HG03558 (cell line): ENCODE measurements around the gene CDC25B.

Source experiments
- ATAC-seq: cut with Tn5 transposase; IDR thresholded peaks from one replicate; pipeline ENCODE4 v1.9.1; 2021; ENCODE audit warnings: moderate number of reproducible peaks; ENCODE audit not compliant: unreplicated experiment; ENCODE audit errors: extremely low read depth

Gene CDC25B

GRCh38 chr20:3801846-3802245 is 5.7 kb downstream of the CDC25B start:
- ATAC-seq, result no peak

GRCh38 chr20:3802524-3803239 is 6.6 kb downstream of the CDC25B start:
- ATAC-seq, result no peak

GRCh38 chr20:3803289-3803688 is 7.2 kb downstream of the CDC25B start:
- ATAC-seq, result no peak

GRCh38 chr20:3803854-3804253 is 7.7 kb downstream of the CDC25B start:
- no peak for ATAC-seq

GRCh38 chr20:3804254-3804751 is 8.2 kb downstream of the CDC25B start:
- no peak for ATAC-seq

DNA sequence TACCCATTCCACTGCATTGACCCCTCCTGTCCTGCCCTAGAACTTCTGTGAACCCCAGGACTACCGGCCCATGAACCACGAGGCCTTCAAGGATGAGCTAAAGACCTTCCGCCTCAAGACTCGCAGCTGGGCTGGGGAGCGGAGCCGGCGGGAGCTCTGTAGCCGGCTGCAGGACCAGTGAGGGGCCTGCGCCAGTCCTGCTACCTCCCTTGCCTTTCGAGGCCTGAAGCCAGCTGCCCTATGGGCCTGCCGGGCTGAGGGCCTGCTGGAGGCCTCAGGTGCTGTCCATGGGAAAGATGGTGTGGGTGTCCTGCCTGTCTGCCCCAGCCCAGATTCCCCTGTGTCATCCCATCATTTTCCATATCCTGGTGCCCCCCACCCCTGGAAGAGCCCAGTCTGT is 8.7 kb downstream of the CDC25B start:
- no peak for ATAC-seq

GRCh38 chr20:3808544-3808943 is 12.4 kb downstream of the CDC25B start:
- no peak for ATAC-seq

DNA sequence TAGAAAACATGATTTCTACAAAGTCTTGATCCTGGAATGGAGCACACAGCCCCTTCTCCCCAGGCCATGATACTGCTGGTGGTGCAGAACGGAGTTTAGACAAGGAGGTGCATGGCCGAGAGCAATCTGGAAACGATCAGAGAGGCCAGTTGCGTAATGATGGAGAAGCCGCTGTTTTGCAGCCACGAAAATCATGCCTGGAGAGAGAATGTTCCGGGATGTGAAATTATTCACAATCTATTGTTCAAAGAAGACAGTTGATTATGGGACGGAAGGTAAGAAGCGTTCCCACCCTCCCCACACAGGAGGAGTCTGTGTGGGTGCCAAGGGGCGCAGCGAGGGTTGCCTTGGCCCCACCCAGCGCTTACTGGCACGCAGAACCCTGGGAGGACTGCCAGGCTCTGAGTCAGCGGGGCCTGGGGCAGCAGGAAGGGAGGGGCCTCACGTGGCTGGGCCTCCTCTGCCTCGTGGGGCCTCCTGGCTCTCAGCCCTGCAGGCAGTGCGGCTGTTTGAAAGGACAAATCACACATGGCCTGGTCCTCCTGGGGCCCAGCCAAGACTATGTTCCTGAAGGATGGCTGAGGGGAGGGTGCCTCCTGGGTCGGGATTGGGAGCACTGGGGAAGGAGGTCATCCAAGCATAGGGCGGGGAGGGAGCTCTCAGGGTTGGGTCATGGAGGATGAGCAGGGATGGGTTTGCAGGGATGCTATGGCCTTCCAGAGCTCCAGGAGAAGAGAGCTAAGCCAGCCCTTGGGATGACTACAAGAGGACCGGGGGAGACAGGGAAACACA is 15.6 kb downstream of the CDC25B start:
- no peak for ATAC-seq

DNA sequence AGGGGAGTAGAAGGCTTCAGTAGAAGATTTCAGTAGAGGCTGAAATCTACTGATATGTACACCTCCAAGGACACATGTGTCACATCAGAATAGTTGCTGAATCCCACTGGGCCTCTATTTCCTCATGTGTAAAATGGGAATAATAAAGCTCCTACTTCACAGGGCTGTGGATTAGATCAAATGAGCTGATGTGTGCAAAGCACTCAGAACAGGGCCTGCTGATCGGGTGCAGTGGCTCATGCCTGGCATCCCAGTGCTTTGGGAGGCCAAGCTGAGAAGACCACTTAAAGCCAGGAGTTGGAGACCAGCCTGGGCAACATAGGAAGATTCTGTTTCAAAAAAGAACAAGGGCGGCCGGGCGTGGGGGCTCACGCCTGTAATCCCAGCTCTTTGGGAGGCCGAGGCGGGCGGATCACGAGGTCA is 16.2 kb downstream of the CDC25B start:
- no peak for ATAC-seq

- no peak for ATAC-seq
These were observed 17.1 kb downstream of the CDC25B start for GRCh38 chr20:3812975-3813847.

DNA sequence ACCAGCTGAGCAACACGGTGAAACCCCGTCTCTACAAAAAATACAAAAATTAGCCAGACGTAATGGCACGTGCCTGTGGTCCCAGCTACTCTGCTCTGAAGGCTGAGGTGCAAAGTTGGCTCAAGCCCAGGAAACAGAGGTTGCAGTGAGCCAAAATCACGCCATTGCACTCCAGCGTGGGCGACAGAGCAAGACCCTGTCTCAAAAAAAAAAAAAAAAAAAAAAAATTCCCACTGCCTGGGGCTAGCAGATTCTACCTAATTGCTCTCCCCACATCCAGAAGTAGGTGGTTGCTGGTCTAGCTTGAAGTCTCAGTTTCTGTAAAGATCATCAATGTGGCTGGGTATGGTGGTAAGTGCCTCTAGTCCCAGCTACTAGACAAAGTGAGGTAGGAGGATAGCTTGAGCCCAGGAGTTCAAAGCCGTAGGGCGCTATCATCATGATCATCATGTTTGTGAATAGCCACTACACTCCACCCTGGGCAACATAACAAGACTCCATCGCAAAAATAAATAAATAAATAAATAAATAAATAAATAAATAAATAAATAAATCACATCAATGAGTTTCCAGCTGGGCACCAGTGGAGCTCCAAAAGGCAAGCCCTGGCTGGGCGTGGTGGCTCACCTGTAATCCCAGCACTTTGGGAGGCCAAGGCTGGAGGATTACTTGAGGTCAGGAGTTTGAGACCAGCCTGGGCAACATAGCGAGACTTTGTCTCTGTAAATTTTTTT is 17.9 kb downstream of the CDC25B start:
- no peak for ATAC-seq

DNA sequence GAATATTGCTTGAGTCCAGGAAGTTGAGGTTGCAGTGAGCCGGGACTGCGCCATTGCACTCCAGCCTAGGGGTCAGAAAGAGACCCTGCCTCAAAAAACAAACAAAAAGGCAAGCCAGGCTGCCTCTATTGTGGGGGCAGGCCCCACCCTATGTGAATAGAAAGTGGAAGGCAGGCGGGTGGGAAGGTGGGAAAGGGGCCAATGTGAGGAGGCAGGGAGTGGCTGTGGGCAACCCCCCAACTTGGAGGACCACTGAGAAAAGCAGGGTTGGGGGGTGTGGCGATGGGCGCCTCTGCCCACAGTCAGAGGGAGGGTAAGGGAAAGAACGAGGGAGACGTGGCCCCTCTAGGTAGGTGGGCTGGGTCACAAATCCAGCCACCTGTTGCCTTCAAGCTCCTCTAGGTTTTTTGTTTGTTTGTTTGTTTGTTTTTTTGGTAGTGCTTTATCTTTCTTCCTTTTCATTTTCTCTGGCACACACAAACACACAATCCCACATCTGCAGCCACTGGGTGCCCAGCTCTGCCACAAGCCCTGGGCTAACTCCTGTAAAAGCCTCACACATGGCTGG is 18.9 kb downstream of the CDC25B start:
- ATAC-seq, result no peak

DNA sequence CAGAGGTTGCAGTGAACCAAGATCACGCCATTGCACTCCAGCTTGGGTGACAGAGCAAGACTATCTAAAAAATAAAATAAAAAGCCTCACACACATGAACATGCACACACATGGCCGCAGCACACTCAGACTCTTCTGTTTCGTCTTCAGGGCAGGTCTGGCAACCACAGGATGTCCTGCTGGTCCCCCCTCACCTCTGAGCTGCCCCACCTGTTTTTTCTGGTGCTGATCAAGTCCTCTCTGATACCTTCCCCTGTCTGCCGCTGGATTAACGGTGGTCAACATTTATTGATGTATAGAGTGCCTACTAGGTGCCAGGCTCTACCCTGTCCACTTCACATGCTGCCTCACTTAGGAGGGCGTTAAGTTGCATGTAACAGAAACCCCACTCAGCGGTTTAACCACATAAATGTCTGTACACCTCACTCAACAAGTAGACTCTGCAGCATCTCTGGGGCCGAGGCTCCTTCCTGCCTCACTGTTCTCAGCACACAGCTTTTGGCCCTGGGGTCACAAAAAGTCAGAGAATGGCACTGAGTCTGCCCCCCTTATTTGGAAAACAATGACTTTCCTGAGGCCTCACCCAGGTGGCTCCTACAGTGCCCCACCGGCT is 19.7 kb downstream of the CDC25B start:
- no peak for ATAC-seq

DNA sequence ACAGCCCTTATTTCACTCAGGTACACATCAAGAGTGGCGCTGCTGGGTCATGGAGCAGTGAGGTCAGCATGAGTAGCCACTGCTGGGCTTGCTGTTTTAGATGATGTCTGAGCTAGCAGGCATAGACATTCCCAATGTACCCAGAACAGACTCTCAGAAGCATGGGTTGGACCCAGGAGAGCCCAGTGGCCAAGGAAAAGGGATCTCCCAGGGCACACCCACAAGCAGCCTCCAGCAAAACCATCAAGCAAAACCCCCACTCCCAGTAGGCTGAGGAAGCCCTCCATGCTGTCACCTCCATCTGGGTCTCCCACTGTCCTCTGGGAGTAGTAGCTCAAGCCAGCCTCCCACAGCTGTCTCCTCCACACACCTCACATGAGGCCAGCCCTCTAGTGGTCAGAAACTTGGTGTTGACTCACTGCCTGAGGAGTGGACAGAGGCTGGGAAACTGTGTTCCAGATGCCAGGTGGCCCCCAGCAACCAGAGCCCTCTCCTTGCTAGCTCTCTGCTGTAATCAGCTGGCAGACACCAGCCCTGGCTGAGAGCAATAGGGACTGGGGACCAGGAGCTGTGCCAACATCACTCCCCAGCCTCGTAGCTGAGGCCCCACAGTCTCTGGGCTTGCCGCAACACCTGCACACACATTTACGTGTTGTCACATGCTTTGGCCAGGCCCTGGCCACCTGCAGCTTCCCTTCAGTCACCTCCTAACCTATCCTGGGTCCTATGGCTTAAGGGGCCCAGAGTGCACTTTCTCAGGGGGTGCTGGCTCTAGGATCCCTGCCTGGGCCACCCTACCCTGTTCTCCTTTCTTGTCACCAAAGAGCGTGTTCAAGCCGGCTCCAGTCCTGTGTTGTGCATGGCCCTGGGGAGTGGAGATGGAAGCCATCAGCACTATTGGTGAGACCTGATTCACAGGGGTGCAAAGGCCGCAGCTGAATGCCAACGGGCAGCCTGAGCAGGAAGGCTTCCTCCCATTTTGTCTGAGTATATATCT is 22.3 kb downstream of the CDC25B start:
- ATAC-seq, result no peak

- ATAC-seq, result no peak
These were observed 23.4 kb downstream of the CDC25B start for GRCh38 chr20:3819411-3820047.

DNA sequence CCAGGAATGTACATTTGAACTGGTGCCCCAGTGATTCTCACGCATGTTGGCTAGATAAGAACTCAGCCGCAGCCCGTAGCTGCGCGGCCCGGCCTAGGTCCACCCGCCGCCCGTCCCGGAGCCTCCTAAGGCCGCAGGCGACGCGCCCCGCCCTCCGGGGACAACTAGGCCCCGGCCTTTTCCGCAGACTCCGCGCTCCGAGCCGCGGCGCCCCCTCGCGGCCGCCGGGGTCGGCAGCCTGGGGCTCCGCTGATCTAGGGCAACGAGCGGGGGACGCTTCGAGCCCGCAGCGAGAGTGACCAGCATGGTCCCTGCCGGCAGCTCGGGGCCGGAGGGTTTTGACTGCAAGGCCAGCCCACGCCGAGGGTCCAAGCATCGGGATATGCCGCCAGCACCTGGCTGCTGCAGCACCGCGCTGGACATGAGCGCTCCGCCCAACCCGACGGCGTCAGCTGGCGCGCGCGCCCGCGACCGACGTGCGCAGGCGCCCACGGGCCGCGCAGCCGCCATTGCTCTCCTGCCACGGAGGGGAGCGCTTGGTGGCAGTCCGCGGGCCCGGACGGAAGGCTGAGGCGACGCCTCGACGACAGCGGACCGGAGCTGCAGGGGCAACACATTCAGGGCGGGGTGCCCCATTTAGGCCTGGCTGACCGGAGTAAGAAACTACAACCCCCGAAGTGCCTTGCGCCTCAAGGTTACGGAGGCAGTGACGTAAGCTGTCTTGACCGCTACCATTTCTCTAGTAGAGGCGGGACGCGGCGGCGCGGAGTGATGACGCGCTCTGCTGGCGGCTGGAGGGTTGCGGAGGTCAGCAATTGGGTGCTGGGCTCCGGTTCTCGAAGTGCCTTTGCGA is 24.2 kb downstream of the CDC25B start, which contains the start of gene AP5S1:
Gene AP5S1, plus strand, starts transcription at position 500 of the 853 bp plus-strand sequence. CDS start 1,571 bp downstream, outside the sequence.
- peak; percentile 70 for ATAC-seq
